Activated CD8-positive, alpha-beta memory T cell treated with anti-CD3 and anti-CD28 coated beads, Interleukin-2, amount 50 U/mL, for 1 hour (primary cell): ENCODE measurements around the gene FOSL2.

Source experiments
- DNase-seq: peaks from one replicate; pipeline ENCODE4 v3.0.0-alpha.2; 2020; ENCODE audit errors: extremely low read depth

The FOSL2 gene

GRCh38 chr2:28392297-28393113 lies at the start of gene FOSL2:
Gene FOSL2, plus strand, starts transcription at chr2:28392858. Its CDS starts 863 bp downstream, at chr2:28393721.
- peak; percentile 93 for DNase-seq

DNA sequence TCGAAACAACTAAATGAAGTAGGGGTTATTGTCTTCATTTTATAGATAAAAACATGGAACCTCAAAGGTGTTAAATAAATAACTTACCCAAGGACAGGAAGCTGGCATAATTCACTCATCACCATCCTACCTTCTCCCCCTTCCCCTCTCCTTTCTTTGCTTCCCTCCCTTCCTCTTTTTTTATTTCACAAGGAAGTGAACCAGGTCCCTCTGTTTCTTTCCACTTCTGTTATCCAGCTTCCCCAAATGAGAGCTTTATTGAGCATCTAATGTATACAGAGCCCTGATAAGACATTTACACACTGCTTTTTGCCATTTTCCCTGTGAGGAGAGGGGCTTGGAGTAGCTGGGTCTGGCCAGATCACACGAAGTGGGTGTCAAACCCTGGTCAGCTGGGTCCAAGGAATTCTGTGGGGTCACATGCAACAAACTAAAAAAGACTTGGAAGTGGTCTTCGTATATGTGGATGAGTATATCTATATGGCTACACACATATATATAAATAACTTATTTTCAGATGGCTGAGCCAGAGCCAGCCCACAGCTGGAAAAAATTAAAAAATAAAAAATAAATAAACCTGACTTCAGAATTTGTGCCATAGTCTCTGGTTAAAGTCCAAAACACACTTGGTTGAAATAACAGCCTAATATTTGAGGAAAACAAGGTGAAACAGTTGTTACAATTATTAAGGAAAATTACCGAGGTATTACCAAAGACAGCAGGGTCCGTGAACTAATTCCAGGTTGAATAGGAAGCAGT lies 49.3 kb upstream of the FOSL2 start:
- no peak for DNase-seq

DNA sequence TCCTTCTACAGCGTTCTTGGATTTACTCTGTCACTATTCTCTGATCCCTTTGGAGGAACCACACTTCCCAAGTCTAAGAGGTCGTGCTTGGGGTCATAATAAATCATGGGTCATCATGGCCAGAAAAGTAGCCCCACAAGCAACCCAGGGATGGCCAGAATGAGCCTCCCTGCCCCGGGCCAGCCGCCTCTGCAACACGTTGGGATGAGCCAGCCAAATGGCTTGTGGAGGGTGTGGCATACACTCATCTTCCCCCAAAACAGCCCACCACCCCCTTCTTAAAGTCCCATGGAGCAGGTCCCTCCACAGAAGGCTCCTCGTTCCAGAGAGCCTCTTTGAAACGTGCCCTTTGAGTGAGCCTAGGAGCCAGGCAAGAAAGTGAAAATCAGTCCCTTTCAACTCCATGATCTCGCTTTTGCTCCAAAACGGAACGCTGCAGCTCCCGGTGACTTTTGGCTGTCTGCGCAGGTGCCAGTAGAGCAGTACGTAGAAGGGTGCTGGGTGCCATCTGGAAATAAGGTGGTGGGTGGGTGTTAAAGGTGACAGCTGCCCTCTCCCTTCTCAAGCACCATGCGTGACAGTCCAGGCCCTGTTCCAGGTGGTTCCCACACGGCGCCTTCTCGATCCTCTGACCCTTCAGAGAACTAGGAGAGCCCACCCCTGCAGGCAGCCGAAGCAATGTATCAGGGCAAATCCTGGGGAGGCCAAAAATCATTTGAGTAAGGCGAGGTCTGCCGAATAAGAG lies 48.5 kb upstream of the FOSL2 start:
- DNase-seq, result no peak

- no peak for DNase-seq
Observed at GRCh38 chr2:28344756-28345373, 47.8 kb upstream of the FOSL2 start.

DNA sequence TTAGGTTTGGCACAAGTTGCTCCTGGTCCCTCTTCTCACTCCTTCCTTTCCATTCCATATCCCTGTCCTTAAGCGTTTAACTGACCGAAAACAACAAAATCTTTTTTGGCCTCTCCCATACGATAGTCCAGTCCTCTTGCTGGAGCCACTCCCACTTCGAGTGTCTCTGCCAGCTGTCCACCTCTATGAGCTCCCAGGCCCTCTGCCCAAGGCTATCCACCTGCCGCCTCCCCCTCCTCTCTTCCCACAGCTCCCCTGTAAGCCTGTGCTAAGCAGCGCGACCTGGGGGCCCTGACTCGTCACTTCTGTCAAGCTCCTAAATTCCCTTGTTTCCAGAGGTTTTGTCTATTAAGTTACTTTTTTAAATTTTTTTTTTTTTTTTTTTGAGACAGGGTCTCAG lies 47.0 kb upstream of the FOSL2 start:
- no peak for DNase-seq

GRCh38 chr2:28346587-28346986 lies 46.1 kb upstream of the FOSL2 start:
- DNase-seq, result no peak

DNA sequence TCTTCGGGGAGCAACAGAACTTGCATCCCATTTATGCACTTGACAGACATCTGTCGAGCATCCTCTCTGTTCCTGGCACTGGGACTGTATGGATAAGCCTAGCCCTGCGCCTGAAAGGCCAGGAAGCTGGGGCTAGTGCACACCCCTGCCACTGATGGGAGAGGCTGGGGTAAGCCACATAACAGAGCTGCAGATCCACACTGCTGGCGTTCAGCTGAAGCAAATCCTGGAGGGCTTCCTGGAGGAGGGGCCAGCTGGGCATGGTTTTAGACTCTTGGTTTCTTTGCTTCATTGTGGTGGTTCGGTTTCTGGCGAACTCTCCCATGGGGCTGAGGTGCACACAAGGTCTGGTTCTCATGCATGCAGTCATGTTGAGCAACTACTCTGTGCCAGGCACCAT lies 45.5 kb upstream of the FOSL2 start:
- DNase-seq, result no peak

GRCh38 chr2:28347596-28347995 lies 45.1 kb upstream of the FOSL2 start:
- DNase-seq, result no peak

DNA sequence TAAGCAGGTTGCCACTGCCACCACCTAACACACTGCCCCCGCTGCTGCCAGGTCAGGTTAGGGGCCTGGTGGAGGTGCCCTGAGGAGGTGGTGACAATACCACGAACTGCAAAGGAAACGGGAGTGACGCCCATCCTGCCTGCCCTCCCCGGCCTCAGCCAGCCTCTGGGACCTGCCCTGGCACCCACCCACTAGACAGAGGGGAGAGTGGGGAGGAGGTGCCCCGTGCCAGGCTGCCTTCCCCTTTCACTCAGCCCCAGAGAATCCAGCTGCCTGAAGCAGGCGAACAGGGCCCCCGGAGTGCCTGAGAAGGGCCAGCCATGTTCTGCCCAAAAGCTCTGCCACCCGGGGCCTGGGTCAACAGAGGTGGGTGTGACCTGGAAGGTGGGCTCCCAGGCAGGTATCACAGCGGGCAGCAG lies 44.5 kb upstream of the FOSL2 start:
- peak; percentile 59 for DNase-seq

- no peak for DNase-seq
Observed at GRCh38 chr2:28348921-28349320, 43.7 kb upstream of the FOSL2 start.

GRCh38 chr2:28349546-28350165 lies 43.0 kb upstream of the FOSL2 start:
- no peak for DNase-seq

GRCh38 chr2:28350196-28350595 lies 42.5 kb upstream of the FOSL2 start:
- no peak for DNase-seq

- DNase-seq, result no peak
Observed at GRCh38 chr2:28350791-28351285, 41.8 kb upstream of the FOSL2 start.

GRCh38 chr2:28351621-28352020 lies 41.0 kb upstream of the FOSL2 start:
- DNase-seq, result no peak

GRCh38 chr2:28352104-28352503 lies 40.6 kb upstream of the FOSL2 start:
- no peak for DNase-seq

- no peak for DNase-seq
Observed at GRCh38 chr2:28352610-28353195, 40.0 kb upstream of the FOSL2 start.

DNA sequence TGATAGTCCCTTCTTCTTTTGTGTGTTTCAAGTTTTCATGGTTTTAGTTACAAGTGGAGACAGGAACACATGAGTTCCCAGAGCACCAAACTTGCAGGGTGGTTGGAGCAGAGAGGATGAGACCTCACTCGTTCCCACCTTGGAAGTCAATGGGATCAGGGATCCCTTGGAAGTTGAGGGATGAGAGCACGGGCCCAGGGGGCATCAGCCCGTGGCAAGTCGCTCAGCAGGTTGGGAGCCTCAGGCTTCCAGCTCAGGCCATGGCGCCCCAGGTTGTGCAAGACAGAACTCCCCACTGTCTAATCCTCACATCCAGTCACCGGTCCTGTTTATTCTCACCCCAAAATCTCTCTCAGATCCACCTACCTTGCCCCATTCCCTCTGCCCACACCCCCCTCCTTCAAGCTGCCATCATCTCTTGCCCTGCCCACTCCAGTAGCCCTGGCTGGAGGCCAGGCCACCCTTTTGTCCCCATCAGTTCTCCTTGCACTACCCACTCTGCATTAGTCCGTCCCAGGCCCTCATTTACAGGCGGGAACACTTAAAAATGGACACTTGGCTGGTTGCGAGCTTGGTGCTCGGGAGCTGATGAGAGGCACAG lies 37.6 kb upstream of the FOSL2 start:
- no peak for DNase-seq

- no peak for DNase-seq
Observed at GRCh38 chr2:28355521-28356094, 37.0 kb upstream of the FOSL2 start.

- DNase-seq, result no peak
Observed at GRCh38 chr2:28356095-28356911, 36.4 kb upstream of the FOSL2 start.
